ENCODE data around the gene TUBGCP5.

- TF ChIP-seq POLR2AphosphoS5 (IDR thresholded peaks at IDR 0.05; ENCODE audit: low read depth, low read length) (no peak), POLR2A (IDR thresholded peaks at IDR 0.05; ENCODE audit: low read depth, low read length) (no peak), TAF1 (IDR thresholded peaks at IDR 0.05; ENCODE audit: low read depth, low read length) (no peak)
Observed at GRCh38 chr15:22960556-22960955, 78.8 kb downstream of the TUBGCP5 start.

All from GM12891 (cell line).